ENCODE measurements around the gene NYAP2. TPM values are rescaled to one million over a fixed set of nuclear protein-coding genes. Genes with fewer than 3 reads are reported as not detected.

The NYAP2 gene
- total and polyA plus RNA-seq, 10 of the 15 experiments (the other 5 are each of a cell fraction or from before 2014, with no cell fraction given) = 0.03 TPM; not detected in 9

DNA sequence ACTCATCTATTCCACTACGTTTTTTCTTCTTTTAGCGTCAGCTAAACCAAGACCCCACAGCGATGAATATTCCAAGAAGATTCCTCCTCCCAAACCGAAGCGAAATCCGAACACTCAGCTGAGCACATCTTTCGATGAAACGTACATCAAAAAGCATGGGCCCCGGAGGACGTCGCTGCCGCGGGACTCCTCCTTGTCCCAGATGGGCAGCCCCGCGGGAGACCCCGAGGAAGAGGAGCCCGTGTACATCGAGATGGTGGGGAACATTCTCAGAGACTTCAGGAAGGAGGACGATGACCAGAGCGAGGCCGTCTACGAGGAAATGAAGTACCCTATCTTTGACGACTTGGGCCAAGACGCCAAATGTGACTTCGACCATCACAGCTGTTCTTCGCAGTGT is 182.4 kb downstream of the NYAP2 start:
- SMC1A ChIA-PET (ENCODE audit: uncharacterized antibody, unreplicated experiment) = no interaction called here
- FAIRE-seq = no peak
- Histone ChIP-seq H3K79me2 (ENCODE audit: control insufficient read depth, insufficient read depth, low read length) (no peaks in the 10 kb centered on the region), H3K4me1 (ENCODE audit: control insufficient read depth, insufficient read depth, low read length) (no peaks in the 10 kb centered on the region), H3K4me2 (ENCODE audit: control insufficient read depth, insufficient read depth) (no peak overlapping the region), H3K27ac (ENCODE audit: control insufficient read depth, insufficient read depth) (no peak overlapping the region), H3K9me3 (replicated peaks; ENCODE audit: control insufficient read depth, insufficient read depth, low read length) (no peaks in the 10 kb centered on the region), H3K27me3 (replicated peaks in 1 of 2; ENCODE audit: control insufficient read depth in 2 of 2, insufficient read depth in 2 of 2, low read length in 1 of 2) (no peaks in the 10 kb centered on the region), H3K4me3 (no peak overlapping the region), H4K20me1 (ENCODE audit: control insufficient read depth, insufficient read depth) (no peaks in the 10 kb centered on the region), H3K36me3 (ENCODE audit: control insufficient read depth in 2 of 2, insufficient read depth in 2 of 2, low read length in 1 of 2) (no peaks in the 10 kb centered on the region), H3K9ac (ENCODE audit: control insufficient read depth, insufficient read depth, low read length) (no peak overlapping the region), H2AFZ (ENCODE audit: control insufficient read depth, low read depth, low read length) (no peak overlapping the region)
- WGBS (ENCODE audit: insufficient coverage, insufficient replicate concordance, low lambda C conversion rate, missing lambda C conversion rate) = 72% methylated on average over 26 of the region's 26 CpGs
- no peak for DNase-seq (ENCODE audit: low read depth, low spot score)
- intact Hi-C loops (cut with micrococcal nuclease; ENCODE audit: unreplicated experiment) (no loop called here), in situ Hi-C loops (cut with MboI) (no loop called here)
- POLR2A ChIA-PET = no interaction called here
- BruUV-seq (replicated peaks) = no TSS peak
- no peak for TF ChIP-seq YBX1 (IDR thresholded peaks at IDR 0.05)
- TF ChIP-seq, protein P1, sequence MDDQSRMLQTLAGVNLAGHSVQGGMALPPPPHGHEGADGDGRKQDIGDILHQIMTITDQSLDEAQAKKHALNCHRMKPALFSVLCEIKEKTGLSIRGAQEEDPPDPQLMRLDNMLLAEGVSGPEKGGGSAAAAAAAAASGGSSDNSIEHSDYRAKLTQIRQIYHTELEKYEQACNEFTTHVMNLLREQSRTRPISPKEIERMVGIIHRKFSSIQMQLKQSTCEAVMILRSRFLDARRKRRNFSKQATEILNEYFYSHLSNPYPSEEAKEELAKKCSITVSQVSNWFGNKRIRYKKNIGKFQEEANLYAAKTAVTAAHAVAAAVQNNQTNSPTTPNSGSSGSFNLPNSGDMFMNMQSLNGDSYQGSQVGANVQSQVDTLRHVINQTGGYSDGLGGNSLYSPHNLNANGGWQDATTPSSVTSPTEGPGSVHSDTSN (IDR thresholded peaks at IDR 0.05; ENCODE audit: insufficient replicate concordance, low read depth, low read length) = no peak
- TF ChIP-seq TCF3 (IDR thresholded peaks at IDR 0.05; ENCODE audit: borderline replicate concordance, insufficient read depth, low read depth, low read length) = no peak
- TF ChIP-seq ZNF207 (IDR thresholded peaks at IDR 0.05; ENCODE audit: borderline replicate concordance) = no peak
- no peak for TF ChIP-seq SPI1 (IDR thresholded peaks at IDR 0.05; ENCODE audit: borderline replicate concordance, insufficient read depth, low read depth, low read length)
- TF ChIP-seq WRNIP1 (IDR thresholded peaks at IDR 0.05; ENCODE audit: borderline replicate concordance, low read depth, low read length) = no peak
- no peak for TF ChIP-seq GABPA (IDR thresholded peaks at IDR 0.05; ENCODE audit: low read depth)
- no peak for TF ChIP-seq HSF1 (IDR thresholded peaks at IDR 0.05; ENCODE audit: low read depth, low read length)
- TF ChIP-seq EP300 (IDR thresholded peaks at IDR 0.05; ENCODE audit: borderline replicate concordance in 1 of 2, control insufficient read depth in 1 of 2, low read depth in 2 of 2, low read length in 2 of 2) = no peak
- TF ChIP-seq MEF2B (IDR thresholded peaks at IDR 0.05; ENCODE audit: partially characterized antibody, poor library complexity, severe bottlenecking) = no peak
- TF ChIP-seq, protein P2, sequence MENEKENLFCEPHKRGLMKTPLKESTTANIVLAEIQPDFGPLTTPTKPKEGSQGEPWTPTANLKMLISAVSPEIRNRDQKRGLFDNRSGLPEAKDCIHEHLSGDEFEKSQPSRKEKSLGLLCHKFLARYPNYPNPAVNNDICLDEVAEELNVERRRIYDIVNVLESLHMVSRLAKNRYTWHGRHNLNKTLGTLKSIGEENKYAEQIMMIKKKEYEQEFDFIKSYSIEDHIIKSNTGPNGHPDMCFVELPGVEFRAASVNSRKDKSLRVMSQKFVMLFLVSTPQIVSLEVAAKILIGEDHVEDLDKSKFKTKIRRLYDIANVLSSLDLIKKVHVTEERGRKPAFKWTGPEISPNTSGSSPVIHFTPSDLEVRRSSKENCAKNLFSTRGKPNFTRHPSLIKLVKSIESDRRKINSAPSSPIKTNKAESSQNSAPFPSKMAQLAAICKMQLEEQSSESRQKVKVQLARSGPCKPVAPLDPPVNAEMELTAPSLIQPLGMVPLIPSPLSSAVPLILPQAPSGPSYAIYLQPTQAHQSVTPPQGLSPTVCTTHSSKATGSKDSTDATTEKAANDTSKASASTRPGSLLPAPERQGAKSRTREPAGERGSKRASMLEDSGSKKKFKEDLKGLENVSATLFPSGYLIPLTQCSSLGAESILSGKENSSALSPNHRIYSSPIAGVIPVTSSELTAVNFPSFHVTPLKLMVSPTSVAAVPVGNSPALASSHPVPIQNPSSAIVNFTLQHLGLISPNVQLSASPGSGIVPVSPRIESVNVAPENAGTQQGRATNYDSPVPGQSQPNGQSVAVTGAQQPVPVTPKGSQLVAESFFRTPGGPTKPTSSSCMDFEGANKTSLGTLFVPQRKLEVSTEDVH (IDR thresholded peaks at IDR 0.05; ENCODE audit: low read depth, partially characterized antibody) = no peak
- no peak for ATAC-seq
- RAD21 ChIA-PET (ENCODE audit: unreplicated experiment) = no interaction called here
- CTCF ChIA-PET = no interaction called here

Measured in GM12878 (cell line).